T follicular helper cell (primary cell): Measurements from ENCODE around the gene CALCA.
"Not testable (repeated sequence)": the region's sequence is repeated elsewhere in the genome, so short reads cannot be mapped to it uniquely, and the experiment has no call there.

ENCODE experiments used
- DNase-seq: peaks from one replicate; pipeline ENCODE4 v3.0.0-alpha.2; 2020; ENCODE audit warnings: low read depth
- total RNA-seq, 2 experiments: gene quantifications; one replicate each; lab custom pipeline; 2026; lab: John Stamatoyannopoulos, UW

Gene CALCA, protein sequence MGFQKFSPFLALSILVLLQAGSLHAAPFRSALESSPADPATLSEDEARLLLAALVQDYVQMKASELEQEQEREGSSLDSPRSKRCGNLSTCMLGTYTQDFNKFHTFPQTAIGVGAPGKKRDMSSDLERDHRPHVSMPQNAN
- total RNA-seq = 0 reads per million in 2 experiments

DNA sequence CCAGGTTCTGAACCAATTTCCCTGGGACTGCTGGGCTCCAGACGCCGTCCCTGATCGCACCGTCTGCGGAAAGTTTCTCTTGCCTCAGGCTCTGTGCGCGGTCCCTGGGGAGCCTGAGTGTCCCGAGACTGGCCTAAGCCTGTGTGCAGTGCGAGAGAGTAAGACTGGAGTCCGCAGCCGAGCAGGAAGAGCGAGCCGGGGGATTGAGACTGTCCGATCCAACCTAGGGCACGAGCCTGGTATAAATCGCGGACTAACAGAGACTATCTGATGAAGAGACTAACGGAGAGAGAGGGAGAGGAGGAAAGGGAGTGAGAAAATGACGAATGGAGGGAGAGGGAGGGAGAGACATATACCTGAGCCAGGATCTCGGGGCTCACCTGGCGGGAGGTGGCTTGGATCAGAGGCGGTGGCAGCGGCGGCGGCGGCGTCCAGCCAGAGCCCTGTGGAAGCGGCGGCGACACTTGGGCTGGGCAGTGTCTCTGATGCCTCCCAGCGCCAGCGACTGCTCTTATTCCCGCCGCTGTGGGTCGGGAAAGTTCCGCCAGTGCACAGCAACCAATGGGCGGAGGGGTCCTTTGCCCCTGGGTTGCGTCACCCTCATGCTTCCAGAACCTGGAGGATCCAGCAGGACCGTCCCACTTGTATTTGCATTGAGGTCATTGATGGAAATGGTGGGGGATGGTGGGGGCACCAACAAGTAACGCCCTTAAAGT lies at the start of gene CALCA:
Gene CALCA, minus strand, starts transcription at position 487 of the 716 bp plus-strand sequence. CDS start 1,159 bp downstream, outside the sequence.
- no peak for DNase-seq

DNA sequence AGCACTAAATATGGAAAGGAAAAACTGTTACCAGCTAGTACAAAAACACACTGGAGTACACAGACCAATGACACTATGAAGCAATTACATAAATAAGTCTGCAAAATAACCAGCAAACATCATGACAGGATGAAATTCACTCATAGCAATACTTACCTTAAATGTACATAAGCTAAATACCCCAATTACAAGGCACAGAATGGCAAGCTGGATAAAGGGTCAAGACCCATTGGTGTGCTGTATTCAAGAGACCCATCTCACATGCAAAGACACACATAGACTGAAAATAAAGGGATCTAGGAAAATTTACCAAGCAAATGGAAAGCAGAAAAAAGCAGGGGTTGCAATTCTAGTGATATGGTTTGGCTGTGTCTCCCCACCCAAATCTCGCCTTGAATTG lies 44.0 kb upstream of the CALCA start:
- DNase-seq = no peak

DNA sequence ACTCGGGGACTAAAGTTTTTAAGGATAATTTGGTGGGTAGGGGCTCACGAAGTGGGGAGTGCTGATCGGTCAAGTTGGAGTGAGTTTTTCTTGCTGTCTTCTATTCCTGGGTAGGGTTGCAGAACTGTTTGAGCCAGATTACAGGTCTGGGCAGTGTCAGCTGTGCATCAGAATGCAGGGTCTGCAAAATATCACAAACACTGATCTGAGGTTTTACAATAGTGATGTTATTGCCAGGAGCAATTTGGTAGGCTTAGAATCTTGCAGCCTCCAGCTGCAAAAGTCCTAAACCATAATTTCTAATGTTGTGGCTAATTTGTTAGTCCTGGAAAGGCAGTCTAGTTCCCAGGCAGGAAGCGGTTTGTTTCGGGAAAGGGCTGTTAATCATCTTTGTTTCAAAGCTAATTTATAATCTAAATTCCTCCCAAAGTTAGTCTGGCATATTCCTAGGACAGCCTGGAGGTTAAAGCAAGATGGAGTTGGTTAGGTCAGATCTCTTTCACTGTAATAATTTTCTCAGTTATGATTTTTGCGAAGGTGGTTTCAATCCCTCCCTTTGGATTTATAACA lies 39.7 kb upstream of the CALCA start:
- no peak for DNase-seq

DNA sequence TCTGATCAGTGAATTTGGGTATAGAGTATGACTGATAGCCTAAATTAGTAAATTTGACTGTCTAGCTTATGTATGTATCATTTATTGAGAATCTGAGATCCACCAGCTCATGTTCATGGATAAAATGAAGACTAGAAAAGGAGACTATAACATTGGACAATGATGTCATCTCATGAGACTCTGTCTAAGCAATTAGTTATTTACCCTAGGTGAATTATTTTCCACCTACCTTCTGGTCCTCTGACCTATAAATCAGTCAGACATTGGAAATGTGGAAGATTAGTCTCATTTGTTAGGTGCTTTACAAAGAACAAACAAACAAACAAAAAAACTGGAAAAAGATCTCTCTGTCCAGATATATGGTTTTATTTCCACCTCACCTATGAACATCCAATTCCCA lies 38.7 kb upstream of the CALCA start:
- DNase-seq = no peak

DNA sequence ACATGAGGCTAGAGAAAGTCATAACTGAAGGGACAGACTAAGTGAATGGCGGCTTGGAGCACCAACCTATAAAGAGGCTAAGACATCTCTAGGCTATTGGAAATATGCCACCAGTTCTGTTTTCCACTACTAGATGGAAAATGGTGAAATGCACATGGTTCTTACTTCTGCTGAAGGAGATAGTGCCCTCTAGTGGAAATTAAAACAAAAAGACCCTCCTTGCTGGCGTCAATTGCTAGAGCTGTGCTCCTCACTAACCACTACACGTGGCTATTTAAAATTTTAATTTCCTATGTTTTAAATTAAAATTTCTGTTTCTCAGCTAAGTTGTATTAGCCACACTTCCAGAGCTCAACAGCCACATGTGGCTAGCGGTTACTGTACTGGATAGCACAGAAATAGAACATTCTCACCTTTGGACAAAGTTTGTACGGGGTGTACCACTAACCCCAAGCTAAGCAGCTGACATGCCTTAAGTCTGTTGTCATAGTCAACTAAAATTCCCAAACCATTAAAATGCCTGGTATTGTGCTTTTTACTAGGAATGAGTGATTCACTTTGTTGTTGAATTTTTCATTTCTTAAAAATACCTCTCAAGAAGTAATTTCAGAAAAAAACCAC lies 34.1 kb upstream of the CALCA start:
- DNase-seq = no peak

DNA sequence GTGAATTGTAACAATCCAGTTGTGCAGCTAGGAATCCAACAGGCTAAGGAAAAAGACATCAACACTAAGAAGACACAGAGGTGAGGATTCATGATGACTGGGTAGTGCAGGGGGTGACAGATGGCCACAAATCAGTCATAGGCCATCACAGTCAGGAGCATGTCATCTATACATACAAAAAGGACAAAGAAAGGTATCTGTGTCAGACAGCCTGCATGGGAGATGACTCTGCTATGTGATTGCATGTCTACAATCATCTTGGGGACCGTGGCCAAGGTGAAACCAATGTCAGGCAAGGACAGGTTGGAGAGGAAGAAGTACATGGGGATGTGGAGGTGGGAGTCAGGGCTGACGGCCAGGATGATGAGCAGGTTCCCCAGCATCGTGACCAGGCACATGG lies 16.0 kb upstream of the CALCA start:
- not testable (repeated sequence) for DNase-seq

DNA sequence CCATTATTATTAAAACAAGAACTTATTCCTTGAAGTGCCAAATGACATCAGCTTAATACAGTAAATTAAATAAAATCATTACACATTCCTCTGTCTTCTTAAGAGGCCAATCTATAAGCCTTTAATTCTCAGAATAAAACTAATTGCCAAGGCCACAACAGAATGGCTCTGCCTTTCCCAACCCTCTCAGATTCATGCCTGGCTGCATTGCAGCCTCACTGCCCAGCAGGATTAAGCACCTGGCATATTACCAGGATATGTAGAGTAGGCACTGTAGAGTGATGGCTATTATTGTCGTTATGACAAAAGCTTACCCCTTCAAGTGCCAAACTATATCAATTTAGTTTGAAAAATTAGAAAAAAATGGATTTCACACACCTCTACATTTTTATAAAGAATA lies 9.4 kb upstream of the CALCA start:
- no peak for DNase-seq

DNA sequence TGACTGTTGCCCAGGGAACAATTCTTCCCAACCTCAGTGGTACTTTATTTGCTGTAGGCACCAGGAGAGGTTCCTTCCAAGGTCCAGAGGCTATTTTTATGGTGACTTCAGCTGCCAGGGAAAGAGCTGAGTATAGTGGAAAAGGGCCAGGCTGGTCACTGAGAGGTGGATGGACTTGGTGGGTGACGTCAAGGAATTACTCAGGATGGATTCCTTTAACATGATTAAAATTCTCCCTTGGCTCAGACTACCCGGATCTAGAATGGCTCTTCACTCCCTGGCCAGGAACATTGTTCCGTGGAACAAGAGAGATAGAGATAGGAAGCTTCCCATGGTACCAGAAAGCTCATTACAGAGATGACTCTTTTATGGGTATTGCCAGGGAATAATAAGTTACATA lies 8.7 kb upstream of the CALCA start:
- no peak for DNase-seq

DNA sequence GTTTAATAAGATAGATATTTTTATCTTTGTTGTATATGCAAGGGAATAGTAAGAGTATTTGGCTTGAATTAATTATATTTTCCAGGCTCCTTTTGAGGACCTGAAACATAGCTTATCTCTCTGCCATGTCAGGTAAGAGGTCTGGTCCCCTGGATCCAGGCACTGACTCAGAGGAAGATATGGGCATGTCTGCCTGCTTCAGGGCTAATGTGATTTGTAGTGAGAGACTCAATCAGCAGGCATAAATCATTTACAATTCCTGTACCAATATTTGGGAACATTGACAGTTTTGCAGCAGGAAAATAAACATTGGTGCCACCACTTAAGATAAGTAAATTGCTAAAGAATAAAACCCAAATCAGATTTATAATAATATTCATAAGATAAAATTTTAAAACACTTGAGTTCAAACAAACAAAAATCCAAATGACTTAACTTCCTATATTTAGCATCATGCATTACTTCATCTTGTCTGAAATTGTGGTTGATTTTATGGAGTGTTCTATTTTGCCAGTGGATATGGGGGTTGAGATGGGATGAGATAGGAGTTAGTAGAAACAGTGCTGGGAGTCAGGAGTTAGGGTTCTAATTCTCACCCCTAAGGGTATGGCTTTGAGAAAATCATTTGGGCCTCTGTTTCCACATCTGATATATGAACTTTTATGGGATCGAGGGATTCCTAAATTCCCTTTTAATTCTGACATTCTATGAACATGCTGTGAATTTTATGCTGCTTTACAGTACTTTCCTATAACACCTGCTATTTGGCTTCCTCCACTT lies 5.1 kb upstream of the CALCA start:
- no peak for DNase-seq

DNA sequence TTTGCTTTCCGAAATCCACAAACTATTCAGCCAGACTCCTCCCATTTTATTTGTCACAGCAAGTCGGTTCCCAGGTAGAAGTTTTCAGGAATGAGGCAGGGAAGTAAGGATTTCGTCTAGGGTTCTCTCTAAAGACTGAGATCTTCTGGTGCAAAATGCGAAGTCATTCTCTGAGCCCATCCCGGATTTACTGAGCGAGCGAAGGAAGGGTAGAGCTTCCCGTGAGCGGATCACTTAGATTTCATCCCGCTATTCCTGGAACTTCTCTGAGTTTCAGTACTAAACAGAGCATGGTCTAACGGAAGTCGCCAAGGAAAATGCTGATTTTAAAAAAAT lies 3.1 kb upstream of the CALCA start:
- no peak for DNase-seq

DNA sequence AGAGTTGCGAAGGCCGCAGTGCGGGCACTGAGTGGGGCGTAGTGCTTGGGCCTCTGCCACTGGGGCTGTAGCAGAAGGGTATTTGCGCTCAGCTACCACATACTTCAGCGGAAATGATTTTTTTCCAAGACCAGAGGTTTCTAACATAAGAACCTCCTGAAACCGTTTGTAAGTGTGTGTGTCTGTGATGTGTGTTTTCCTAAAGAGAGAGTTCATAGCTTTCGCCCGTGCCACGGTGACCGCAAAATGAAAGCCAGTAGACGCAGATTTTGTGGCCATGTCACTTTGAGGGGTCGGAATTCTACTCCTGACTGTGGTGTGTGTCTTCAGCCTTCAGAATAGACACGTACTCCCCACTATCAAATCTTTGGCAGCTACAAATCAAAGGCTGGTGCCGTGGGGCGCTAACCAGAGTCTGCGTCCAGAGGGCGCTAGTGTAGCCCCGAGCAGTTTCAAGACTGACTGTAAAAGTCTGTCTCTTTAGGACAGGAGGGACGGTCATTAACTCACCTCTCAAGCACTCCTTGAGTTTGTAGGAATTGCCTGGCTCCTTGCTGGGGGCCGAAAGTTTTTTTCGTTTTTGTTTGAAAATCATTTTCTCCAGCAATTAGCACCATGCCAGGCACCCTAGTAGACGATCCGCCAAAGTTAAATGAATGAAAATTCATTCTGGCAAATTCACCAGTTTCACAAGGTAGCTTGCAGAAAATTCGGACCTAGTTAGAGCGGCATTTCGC lies 2.5 kb upstream of the CALCA start:
- DNase-seq = peak; percentile 26

DNA sequence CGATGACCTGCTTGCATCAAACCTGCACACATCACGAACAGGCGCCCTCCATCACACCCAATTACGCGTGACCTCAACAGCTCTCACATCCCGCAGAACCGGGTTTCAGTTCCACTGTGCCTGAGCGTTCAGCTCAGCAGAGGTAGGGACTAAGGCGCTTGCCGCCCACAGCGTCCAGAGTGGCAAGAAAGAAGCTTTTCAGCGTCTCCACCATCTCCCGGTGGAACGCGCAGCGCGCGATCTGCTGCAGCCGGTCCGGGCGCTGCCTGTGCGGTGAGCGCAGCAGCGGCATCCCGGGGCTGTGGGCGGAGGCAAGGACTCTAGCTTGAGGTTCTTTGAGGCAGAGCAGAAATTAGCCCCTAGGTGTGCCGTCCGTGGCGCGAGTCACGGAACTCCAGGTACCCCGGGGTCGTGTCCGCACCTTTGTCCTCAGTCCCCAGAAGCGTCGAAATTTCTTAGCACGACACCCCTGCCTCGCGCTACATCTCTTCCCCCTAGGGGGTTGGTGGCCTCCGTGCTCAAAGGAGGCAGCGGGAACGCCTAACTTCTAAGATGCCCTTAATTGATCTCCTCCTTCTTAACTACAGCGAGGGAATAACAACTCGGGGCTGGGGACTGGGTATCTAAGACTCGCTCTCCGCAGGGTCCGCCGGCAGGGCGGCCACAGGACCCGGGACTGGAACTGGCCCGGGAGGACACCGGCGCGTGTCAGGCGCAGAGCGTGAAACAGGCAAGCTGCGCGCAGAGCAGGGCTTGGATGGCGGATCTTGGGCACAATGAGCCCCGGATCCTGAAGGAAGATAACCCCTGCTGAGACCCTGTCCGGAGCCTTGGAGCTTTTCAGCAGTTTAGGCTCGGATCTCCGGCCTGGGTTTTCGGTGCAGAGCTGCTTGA lies 1.7 kb upstream of the CALCA start:
- DNase-seq = no peak

DNA sequence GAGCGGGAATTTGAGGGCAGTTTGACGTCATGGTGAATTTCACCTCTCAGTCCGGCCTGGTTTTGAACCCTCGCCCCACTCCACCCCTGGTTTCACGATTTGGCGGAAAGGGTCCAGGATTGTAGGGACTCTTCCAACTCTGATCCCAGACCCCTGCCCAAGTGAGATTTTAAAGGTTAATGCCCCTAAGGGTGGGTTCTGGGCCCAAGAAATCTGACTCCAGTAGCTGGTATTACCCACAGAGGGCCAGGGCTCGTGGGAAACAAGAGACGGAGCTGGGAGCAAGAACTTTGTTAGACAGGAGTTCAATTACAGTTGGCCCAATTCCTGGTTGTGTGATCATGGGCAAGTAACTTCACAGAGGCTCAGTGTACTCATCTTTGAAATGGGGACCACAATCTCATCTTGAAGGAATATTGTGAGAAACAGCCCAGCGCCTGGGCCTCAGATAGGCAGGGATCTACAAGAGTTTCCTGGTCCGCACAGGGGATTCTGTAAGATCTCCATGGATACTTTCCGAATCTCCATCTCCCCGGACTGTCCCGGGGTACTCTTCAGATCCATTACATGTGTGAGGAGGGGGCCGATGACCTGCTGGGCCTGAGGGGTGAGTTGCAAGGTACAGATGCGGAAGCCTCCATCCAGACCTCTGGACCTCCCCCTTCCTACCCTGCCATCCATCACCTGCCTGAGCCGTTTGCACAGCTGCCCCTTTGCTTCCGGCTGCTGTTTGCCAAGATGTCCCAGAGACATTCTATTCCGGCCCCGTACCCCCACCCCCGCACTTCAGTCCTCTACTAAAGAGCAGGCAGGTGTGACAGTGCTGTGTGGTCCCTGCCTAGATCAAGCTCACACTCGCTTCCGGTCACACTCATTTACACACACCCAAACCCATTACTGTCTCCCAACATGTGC lies 687 bp upstream of the CALCA start:
- no peak for DNase-seq

DNA sequence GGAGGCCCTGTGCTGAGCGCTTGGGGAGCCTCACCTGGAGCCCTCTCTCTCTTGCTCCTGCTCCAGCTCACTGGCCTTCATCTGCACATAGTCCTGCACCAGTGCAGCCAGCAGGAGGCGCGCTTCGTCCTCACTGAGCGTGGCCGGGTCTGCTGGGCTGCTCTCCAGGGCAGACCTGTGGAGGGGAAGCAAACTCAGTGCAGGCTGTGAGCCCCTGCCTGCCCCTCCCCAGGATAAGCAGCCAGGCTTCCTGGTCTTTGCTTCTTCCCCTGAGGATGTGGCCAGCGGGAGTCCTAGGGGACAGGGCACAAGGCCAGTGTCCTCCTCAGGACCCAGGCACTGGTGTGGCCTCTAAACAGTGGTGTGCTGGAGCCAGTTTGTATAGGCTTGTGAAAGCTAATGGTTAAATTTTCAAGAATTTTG lies 2.2 kb downstream of the CALCA start:
- DNase-seq = peak; percentile 9

DNA sequence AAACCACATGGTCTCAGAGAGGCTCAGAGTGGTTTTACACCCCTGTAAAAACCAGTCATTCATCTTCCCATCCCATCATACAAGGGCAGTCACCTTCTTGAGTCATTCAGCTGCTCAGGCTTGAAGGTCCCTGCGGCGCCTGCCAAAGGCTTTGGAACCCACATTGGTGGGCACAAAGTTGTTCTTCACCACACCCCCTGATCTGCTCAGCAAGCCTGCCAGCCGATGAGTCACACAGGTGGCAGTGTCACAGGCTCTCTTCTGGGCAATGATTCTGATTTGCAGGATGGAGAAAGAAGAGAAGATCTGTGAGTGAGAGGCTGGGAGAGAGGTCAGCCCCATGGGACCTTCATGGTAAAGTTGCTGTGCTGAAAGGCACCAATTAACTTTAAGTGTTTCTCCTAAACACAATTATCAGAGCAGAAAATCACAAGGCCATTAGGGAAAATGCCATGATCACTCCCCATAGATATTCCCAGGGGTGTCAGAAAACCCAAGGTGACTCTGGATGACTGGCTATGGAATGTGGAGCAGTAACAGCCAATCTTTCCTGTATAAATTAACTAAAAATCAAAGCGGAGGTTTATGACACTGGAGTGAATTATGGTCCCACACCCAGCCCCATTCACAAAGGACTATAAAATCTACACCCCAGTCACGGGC lies 4.4 kb downstream of the CALCA start:
- DNase-seq = no peak

DNA sequence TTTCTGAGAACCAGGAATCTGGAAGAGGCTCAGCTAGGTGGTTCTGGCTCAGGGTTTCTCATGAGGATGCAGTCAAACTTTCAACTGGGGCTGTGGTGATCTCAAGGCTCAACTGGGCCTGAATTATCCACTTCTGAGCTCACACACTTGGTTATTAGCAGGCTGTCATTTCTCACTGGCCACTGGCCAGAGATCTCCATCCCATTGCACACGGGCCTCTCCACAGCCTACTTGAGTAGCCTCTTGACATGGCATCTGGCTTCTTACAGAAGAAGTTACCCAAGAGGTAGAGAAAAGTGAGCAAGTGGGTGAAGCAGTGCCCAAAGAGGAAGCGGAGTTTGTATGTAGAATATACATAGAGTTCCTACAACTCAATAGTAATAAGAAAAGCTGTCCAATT lies 16.0 kb downstream of the CALCA start:
- no peak for DNase-seq

DNA sequence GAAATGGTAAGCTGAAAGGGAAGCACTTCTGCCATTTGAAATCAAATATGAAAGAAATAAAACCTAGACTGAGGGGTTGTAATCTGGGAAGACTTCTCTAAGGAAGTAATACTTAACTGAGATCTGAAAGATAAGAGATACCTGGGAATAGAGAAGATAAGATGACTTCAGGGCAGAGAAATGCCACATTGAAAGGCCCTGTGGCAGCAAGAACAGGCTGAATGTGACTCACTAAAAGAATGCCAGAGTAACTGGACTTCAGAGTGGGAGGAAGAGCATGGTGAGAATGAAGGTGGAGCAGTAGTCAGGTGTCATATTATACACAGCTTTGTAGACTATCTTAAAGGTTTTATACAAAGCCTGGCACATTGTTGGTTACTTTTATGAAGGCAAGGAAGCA lies 17.6 kb downstream of the CALCA start:
- no peak for DNase-seq

DNA sequence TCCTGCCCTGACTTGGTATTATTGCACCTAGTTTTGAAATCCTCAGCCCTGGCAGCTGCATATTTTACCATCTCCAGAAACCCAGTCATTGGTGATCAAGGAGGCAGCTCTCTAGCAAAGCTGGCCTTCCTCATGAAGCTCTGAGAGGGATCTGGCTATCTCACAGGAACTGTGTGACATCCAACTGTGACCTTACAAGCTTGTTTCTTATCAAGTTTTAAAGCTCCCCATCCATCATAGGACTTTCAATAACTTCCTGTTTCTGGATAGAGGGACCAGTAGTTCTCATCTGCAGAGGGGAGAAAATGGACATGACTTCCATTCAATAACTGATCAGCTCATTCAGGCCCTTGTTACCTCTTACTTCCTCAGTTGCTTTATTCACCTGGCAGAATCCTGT lies 18.2 kb downstream of the CALCA start:
- DNase-seq = no peak
